Loucy (cell line): ENCODE measurements around the gene KLK6.

Source experiments
- H2AFZ ChIP-seq: fragments of 200-600 bp; sonication (generic); 2 replicates; pipeline ENCODE4 v1.6.0; 2016; ENCODE audit warnings: antibody characterized with exemption, mild to moderate bottlenecking, low read length, moderate library complexity
- H3F3A ChIP-seq: fragments of 200-600 bp; 2 replicates; pipeline ENCODE4 v1.6.0; 2016; ENCODE audit warnings: antibody characterized with exemption, low read depth, mild to moderate bottlenecking
- H3K27me3 ChIP-seq: fragments of 200-600 bp; sonication (generic); 2 replicates; pipeline ENCODE4 v1.6.1; 2014; ENCODE audit warnings: low read length, mild to moderate bottlenecking; ENCODE audit not compliant: insufficient read depth, poor library complexity, severe bottlenecking
- H3K36me3 ChIP-seq: fragments of 200-600 bp; sonication (generic); 2 replicates; pipeline ENCODE4 v1.6.1; 2016; ENCODE audit warnings: low read length; ENCODE audit not compliant: insufficient read depth
- H3K4me1 ChIP-seq: fragments of 200-600 bp; sonication (generic); 2 replicates; pipeline ENCODE4 v1.5.1; 2014; ENCODE audit warnings: low read length, mild to moderate bottlenecking; ENCODE audit not compliant: insufficient read depth, poor library complexity, severe bottlenecking
- H3K4me2 ChIP-seq: fragments of 200-600 bp; sonication (generic); 2 replicates; pipeline ENCODE4 v1.6.0; 2014; ENCODE audit warnings: antibody characterized with exemption, low read length, low read depth, mild to moderate bottlenecking; ENCODE audit not compliant: poor library complexity, severe bottlenecking
- H3K4me3 ChIP-seq: fragments of 200-600 bp; sonication (generic); 2 replicates; pipeline ENCODE4 v1.5.1; 2014; ENCODE audit warnings: low read length, mild to moderate bottlenecking, mixed read lengths; ENCODE audit not compliant: poor library complexity, severe bottlenecking
- H3K79me2 ChIP-seq: fragments of 200-600 bp; sonication (generic); 2 replicates; pipeline ENCODE4 v1.6.1; 2014; ENCODE audit warnings: low read length; ENCODE audit not compliant: insufficient read depth
- H3K9ac ChIP-seq: fragments of 200-600 bp; sonication (generic); 2 replicates; pipeline ENCODE4 v1.6.0; 2014; ENCODE audit warnings: mild to moderate bottlenecking, low read depth, low read length, moderate library complexity; ENCODE audit not compliant: poor library complexity, severe bottlenecking
- H3K9me2 ChIP-seq: fragments of 200-600 bp; sonication (generic); replicated peaks from 2 replicates; pipeline ENCODE4 v1.6.1; 2016; ENCODE audit warnings: low read depth, low read length, mixed read lengths
- H3K9me3 ChIP-seq: fragments of 200-600 bp; sonication (generic); 2 replicates; pipeline ENCODE4 v1.6.1; 2014; ENCODE audit warnings: mild to moderate bottlenecking, antibody characterized with exemption, low read length, low read depth; ENCODE audit not compliant: insufficient read depth
- H4K20me1 ChIP-seq: fragments of 200-600 bp; sonication (generic); 2 replicates; pipeline ENCODE4 v1.6.0; 2014; ENCODE audit warnings: antibody characterized with exemption, low read length, mild to moderate bottlenecking; ENCODE audit not compliant: insufficient read depth, poor library complexity, severe bottlenecking
- EZH2phosphoT487 ChIP-seq: fragments of 200-600 bp; IDR thresholded peaks from 2 replicates; pipeline ENCODE4 v1.6.1; 2018; ENCODE audit warnings: antibody characterized with exemption, mild to moderate bottlenecking, moderate library complexity, borderline replicate concordance
- TF ChIP-seq, protein P1 (sequence below): fragments of 200-600 bp; sonication (generic); conservative IDR thresholded peaks from 2 replicates; pipeline ENCODE4 v1.5.1; 2014; ENCODE audit warnings: mild to moderate bottlenecking, antibody characterized with exemption, low read length

KLK6 gene

DNA sequence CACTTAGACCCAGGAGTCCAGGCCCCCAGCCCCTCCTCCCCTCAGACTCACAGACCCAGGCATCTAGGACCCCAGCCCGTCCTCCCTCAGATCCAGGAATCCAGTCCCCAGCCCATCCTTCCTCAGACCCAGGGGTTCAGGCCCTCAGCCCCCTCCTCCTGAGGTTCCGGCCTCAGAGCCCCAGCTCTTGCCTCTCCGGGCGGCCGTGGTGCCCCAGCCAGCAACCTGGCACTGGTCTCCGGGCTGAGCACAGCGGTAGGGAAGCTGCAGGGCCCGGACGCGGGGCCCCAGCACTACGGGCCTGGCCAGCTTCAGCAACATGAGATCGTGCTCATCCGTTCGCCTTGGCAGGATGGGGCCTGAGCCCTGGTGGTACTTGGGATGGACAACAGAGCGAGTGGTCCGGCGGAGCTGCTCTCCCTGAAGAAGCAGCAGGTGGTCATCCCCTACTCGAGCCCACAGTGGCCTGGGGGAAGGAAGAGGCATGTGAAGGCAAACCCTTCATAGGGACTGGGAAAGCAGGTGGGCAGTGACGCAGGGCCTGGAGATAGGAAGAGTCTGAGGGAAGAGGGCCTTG, 46.4 kb upstream of the KLK6 start:
- no peak overlapping the region for H3K4me3 ChIP-seq
- H3K9ac ChIP-seq, result no peak overlapping the region
- no peak for TF ChIP-seq EZH2phosphoT487
- TF ChIP-seq, protein P1, sequence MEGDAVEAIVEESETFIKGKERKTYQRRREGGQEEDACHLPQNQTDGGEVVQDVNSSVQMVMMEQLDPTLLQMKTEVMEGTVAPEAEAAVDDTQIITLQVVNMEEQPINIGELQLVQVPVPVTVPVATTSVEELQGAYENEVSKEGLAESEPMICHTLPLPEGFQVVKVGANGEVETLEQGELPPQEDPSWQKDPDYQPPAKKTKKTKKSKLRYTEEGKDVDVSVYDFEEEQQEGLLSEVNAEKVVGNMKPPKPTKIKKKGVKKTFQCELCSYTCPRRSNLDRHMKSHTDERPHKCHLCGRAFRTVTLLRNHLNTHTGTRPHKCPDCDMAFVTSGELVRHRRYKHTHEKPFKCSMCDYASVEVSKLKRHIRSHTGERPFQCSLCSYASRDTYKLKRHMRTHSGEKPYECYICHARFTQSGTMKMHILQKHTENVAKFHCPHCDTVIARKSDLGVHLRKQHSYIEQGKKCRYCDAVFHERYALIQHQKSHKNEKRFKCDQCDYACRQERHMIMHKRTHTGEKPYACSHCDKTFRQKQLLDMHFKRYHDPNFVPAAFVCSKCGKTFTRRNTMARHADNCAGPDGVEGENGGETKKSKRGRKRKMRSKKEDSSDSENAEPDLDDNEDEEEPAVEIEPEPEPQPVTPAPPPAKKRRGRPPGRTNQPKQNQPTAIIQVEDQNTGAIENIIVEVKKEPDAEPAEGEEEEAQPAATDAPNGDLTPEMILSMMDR, result no peak
- no peak overlapping the region for H2AFZ ChIP-seq
- H3K4me2 ChIP-seq, result no peak overlapping the region
- H3K36me3 ChIP-seq, result no peaks in the 10 kb centered on the region
- H4K20me1 ChIP-seq, result no peaks in the 10 kb centered on the region
- no peaks in the 10 kb centered on the region for H3K9me3 ChIP-seq
- H3K27me3 ChIP-seq, result no peaks in the 10 kb centered on the region
- H3K9me2 ChIP-seq, result no peaks in the 10 kb centered on the region
- no peaks in the 10 kb centered on the region for H3K79me2 ChIP-seq
- H3F3A ChIP-seq, result no peaks in the 10 kb centered on the region
- no peaks in the 10 kb centered on the region for H3K4me1 ChIP-seq

DNA sequence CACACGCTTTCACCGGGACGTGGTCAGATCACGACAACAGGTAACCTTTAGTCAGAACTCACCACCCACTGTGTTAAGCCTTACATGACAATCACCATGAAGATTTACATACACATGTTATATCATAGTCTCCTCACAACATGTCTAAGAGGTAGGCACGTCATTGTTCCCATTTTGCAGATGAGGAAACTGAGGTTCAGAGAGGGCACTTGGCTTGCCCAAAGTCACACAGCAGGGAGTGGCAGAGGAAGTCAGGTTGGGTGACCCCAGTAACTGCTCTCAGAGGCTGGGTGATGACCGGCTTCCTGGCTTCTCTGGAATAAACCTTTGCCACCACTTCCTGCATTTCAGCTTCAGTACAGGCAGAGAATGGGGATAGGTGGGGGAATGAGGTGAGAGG, 44.9 kb upstream of the KLK6 start:
- no peak overlapping the region for H3K4me3 ChIP-seq
- no peak overlapping the region for H3K9ac ChIP-seq
- no peak overlapping the region for H2AFZ ChIP-seq
- no peaks in the 10 kb centered on the region for H3K9me3 ChIP-seq
- H3K4me1 ChIP-seq, result no peaks in the 10 kb centered on the region
- H3K4me2 ChIP-seq, result no peak overlapping the region
- no peaks in the 10 kb centered on the region for H4K20me1 ChIP-seq
- H3K79me2 ChIP-seq, result no peaks in the 10 kb centered on the region
- H3F3A ChIP-seq, result no peaks in the 10 kb centered on the region
- no peaks in the 10 kb centered on the region for H3K36me3 ChIP-seq
- no peaks in the 10 kb centered on the region for H3K9me2 ChIP-seq
- TF ChIP-seq, protein P1, result no peak
- H3K27me3 ChIP-seq, result no peaks in the 10 kb centered on the region

DNA sequence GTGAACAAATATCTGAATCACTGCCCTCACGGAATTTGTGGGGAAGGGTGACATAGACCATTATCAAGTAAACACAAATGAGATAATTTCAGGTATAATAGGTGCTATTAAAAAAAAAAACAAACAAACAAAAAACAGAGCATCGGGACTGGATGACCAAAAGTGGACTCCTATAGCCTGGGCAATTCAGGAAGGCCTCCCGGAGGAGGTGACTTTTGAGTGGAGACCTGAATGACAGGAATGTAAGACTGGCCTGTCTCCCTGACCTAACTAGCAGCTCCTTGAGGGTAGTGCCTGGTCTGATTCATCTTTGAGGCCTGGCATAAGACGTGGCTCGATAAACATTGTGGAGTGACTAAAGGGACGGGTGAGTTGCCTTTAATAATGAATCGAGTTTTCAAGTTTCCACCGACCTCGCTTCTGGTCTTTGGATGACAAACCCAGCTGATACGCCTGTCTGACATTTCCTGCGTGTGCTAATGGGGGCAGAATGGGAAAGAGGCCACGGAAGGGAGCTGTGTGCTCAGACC, 43.3 kb upstream of the KLK6 start:
- Histone ChIP-seq H3K4me3 (no peak overlapping the region), H3K27me3 (no peaks in the 10 kb centered on the region), H3F3A (no peaks in the 10 kb centered on the region), H3K79me2 (no peaks in the 10 kb centered on the region), H3K9me2 (no peaks in the 10 kb centered on the region), H3K9me3 (no peaks in the 10 kb centered on the region), H3K4me2 (no peak overlapping the region), H4K20me1 (no peaks in the 10 kb centered on the region), H2AFZ (no peak overlapping the region), H3K4me1 (no peaks in the 10 kb centered on the region), H3K9ac (no peak overlapping the region), H3K36me3 (no peaks in the 10 kb centered on the region)
- TF ChIP-seq, protein P1, result no peak
- TF ChIP-seq EZH2phosphoT487, result no peak
